OCI-M2 (cell line): ENCODE data around the gene WDFY4.

ENCODE experiments used
- DNase-seq: peaks from one replicate; lab custom pipeline; 2025; ENCODE audit not compliant: unreplicated experiment; lab: John Stamatoyannopoulos, UW

WDFY4 gene

GRCh38 chr10:48769706-48770435 lies 85.2 kb downstream of the WDFY4 start:
- no peak for DNase-seq

- DNase-seq: no peak
These were observed 86.0 kb downstream of the WDFY4 start for GRCh38 chr10:48770561-48771089.

GRCh38 chr10:48771234-48771633 lies 86.6 kb downstream of the WDFY4 start:
- no peak for DNase-seq

- DNase-seq: no peak
These were observed 87.4 kb downstream of the WDFY4 start for GRCh38 chr10:48772059-48772458.

GRCh38 chr10:48773580-48773979 lies 88.9 kb downstream of the WDFY4 start:
- DNase-seq: no peak

GRCh38 chr10:48774416-48775205 lies 89.9 kb downstream of the WDFY4 start:
- no peak for DNase-seq

GRCh38 chr10:48775206-48775517 lies 90.5 kb downstream of the WDFY4 start:
- DNase-seq: no peak

- DNase-seq: no peak
These were observed 91.4 kb downstream of the WDFY4 start for GRCh38 chr10:48776005-48776522.

- DNase-seq: no peak
These were observed 91.9 kb downstream of the WDFY4 start for GRCh38 chr10:48776528-48776927.

GRCh38 chr10:48777110-48777509 lies 92.4 kb downstream of the WDFY4 start:
- no peak for DNase-seq

- DNase-seq: no peak
These were observed 93.7 kb downstream of the WDFY4 start for GRCh38 chr10:48778193-48778857.

GRCh38 chr10:48779077-48779476 lies 94.4 kb downstream of the WDFY4 start:
- no peak for DNase-seq

- no peak for DNase-seq
These were observed 95.0 kb downstream of the WDFY4 start for GRCh38 chr10:48779546-48780152.

GRCh38 chr10:48780341-48780740 lies 95.7 kb downstream of the WDFY4 start:
- no peak for DNase-seq

GRCh38 chr10:48782386-48782785 lies 97.7 kb downstream of the WDFY4 start:
- no peak for DNase-seq

- no peak for DNase-seq
These were observed 99.4 kb downstream of the WDFY4 start for GRCh38 chr10:48784031-48784430.

- DNase-seq: no peak
These were observed 101.1 kb downstream of the WDFY4 start for GRCh38 chr10:48785796-48786195.

- no peak for DNase-seq
These were observed 102.1 kb downstream of the WDFY4 start for GRCh38 chr10:48786606-48787282.

- no peak for DNase-seq
These were observed 103.9 kb downstream of the WDFY4 start for GRCh38 chr10:48788554-48788953.
